A549 (cell line): ENCODE measurements around the gene COL13A1. TPM values are rescaled to one million over a fixed set of nuclear protein-coding genes. Genes with fewer than 3 reads are reported as not detected.

ENCODE experiments used
- ATAC-seq, 2 experiments: fragments of 200-7000 bp in 1 of 2; fragments of >200 bp in 1 of 2; cut with Nextera tagmentation in 1 of 2; cut with Tn5 transposase in 1 of 2; 3 replicates each; pipeline versions ENCODE4 v1.8.0 to v1.9.1; 2018 to 2020; ENCODE audit warnings: mild to moderate bottlenecking in 1 of 2, moderate library complexity in 1 of 2
- CTCF ChIA-PET: fragments of 300-600 bp; sonication (Branson Sonifier 250); formaldehyde crosslinking; extraction: SDS; loops from one replicate; lab custom pipeline; 2021; ENCODE audit warnings: antibody characterized with exemption, inconsistent platforms; lab: Yijun Ruan, JAX
- POLR2A ChIA-PET: fragments of 350-600 bp; formaldehyde crosslinking; extraction: SDS; loops from one replicate; lab custom pipeline; 2021; ENCODE audit warnings: antibody characterized with exemption, inconsistent platforms; lab: Yijun Ruan, JAX
- DNase-seq, 2 experiments: peaks; one replicate each; pipeline versions ENCODE4 v3.0.0 to v3.0.0-alpha.2; 2011 to 2016; ENCODE audit warnings: low read depth in 1 of 2, low spot score in 1 of 2
- FAIRE-seq: peaks from 2 replicates; lab custom pipeline; 2011; peaks lifted over from hg19 to GRCh38; lab: Jason Lieb, UNC
- H3K27ac ChIP-seq, 2 experiments: fragments of >200 bp; sonication (Bioruptor Twin); formaldehyde crosslinking; 3 replicates each; pipeline ENCODE4 v1.5.1; 2016 to 2017
- H3K4me1 ChIP-seq: fragments of >200 bp; sonication (Bioruptor Twin); formaldehyde crosslinking; 3 replicates; pipeline ENCODE4 v1.6.1; 2016
- H3K4me2 ChIP-seq: fragments of >200 bp; sonication (Bioruptor Twin); formaldehyde crosslinking; 3 replicates; pipeline ENCODE4 v1.6.1; 2016
- H3K4me3 ChIP-seq: fragments of >200 bp; sonication (Bioruptor Twin); formaldehyde crosslinking; 3 replicates; pipeline ENCODE4 v1.5.1; 2016
- H3K9me3 ChIP-seq: fragments of >200 bp; sonication (Bioruptor Twin); formaldehyde crosslinking; 3 replicates; pipeline ENCODE4 v1.6.1; 2016
- EP300 ChIP-seq, 2 experiments: fragments of >200 bp; sonication (Bioruptor Twin); formaldehyde crosslinking; IDR thresholded peaks; 2 replicates in 1 of 2; 3 replicates in 1 of 2; pipeline ENCODE4 v1.6.1; 2016 to 2017
- KDM5A ChIP-seq: fragments of 200-600 bp; sonication (generic); IDR thresholded peaks from 2 replicates; pipeline ENCODE4 v1.6.1; 2016; ENCODE audit warnings: antibody characterized with exemption, mild to moderate bottlenecking
- NFE2L2 ChIP-seq: fragments of 150-350 bp; conservative IDR thresholded peaks from 2 replicates; pipeline ENCODE4 v1.6.1; 2014; ENCODE audit warnings: low read length
- POLR2AphosphoS2 ChIP-seq: conservative IDR thresholded peaks from 2 replicates; pipeline ENCODE4 v1.6.1; 2012; ENCODE audit warnings: low read length, improper control_type of control experiment, inconsistent platforms
- RAD21 ChIP-seq, 2 experiments: fragments of >200 bp in 1 of 2; sonication (Bioruptor Twin) in 1 of 2; formaldehyde crosslinking in 1 of 2; IDR thresholded peaks in 1 of 2; conservative IDR thresholded peaks in 1 of 2; 2 replicates in 1 of 2; 3 replicates in 1 of 2; pipeline ENCODE4 v1.6.1; 2012 to 2018; ENCODE audit warnings: inconsistent platforms in 1 of 2
- RARB ChIP-seq: fragments of 250-450 bp; sonication (Bioruptor Pico); IDR thresholded peaks from 2 replicates; pipeline ENCODE4 v1.8.0; 2021; ENCODE audit warnings: mild to moderate bottlenecking, moderate library complexity
- RNF2 ChIP-seq: fragments of 200-600 bp; sonication (generic); IDR thresholded peaks from 2 replicates; pipeline ENCODE4 v1.6.1; 2016; ENCODE audit warnings: low read depth, mild to moderate bottlenecking, antibody characterized with exemption, moderate library complexity, borderline replicate concordance
- SMC3 ChIP-seq: fragments of >200 bp; sonication (Bioruptor Twin); formaldehyde crosslinking; IDR thresholded peaks from 3 replicates; pipeline ENCODE4 v1.6.1; 2018; ENCODE audit warnings: inconsistent platforms
- SREBF2 ChIP-seq: fragments of 450-650 bp; IDR thresholded peaks from 2 replicates; pipeline ENCODE4 v1.6.1; 2014; ENCODE audit warnings: mild to moderate bottlenecking, moderate library complexity
- ZC3H11A ChIP-seq: fragments of 450-650 bp; IDR thresholded peaks from 2 replicates; pipeline ENCODE4 v1.6.1; 2014; ENCODE audit warnings: antibody characterized with exemption, mild to moderate bottlenecking
- whole genome bisulfite sequencing: methylation state at CpG from one replicate; pipeline ENCODE4 v1.1.6; 2017; ENCODE audit errors: missing lambda C conversion rate; 5-methylcytosine and 5-hydroxymethylcytosine counted together
- polyA plus RNA-seq, 4 experiments: library from polyadenylated mRNA; depleted of rRNA in 3 of 4; stranded (reverse); fragments of >200 nt; fragmentation: RNase III in 1 of 4; extraction: RNeasy Plus Mini Kit Qiagen cat#74134 plus additional on column Dnase treatment in 1 of 4; gene quantifications; 2 replicates in 3 of 4; 3 replicates in 1 of 4; pipeline ENCODE4 v1.2.3, GENCODE V29; 2011 to 2017
- TF ChIP-seq, protein P1 (sequence below): fragments of 150-350 bp; IDR thresholded peaks from 2 replicates; pipeline ENCODE4 v1.6.1; 2014; ENCODE audit warnings: low read depth, mild to moderate bottlenecking, low read length
- TF ChIP-seq, protein P2 (sequence below): fragments of >200 bp; sonication (Bioruptor Twin); formaldehyde crosslinking; IDR thresholded peaks from 3 replicates; pipeline ENCODE4 v1.6.1; 2016
- TF ChIP-seq, protein P3 (sequence below): fragments of >200 bp; sonication (Bioruptor Twin); formaldehyde crosslinking; IDR thresholded peaks from 3 replicates; pipeline ENCODE4 v1.5.1; 2016
- TF ChIP-seq, protein P4 (sequence below): fragments of >200 bp; sonication (Bioruptor Twin); formaldehyde crosslinking; IDR thresholded peaks from 2 replicates; pipeline ENCODE4 v1.6.1; 2016
- TF ChIP-seq, protein P5 (sequence below): IDR thresholded peaks from 2 replicates; pipeline ENCODE4 v1.6.1; 2012

Gene COL13A1
- polyA plus RNA-seq, 2 of the 4 experiments (the other 2 are of a cell fraction): 0.08 to 0.27 TPM

DNA sequence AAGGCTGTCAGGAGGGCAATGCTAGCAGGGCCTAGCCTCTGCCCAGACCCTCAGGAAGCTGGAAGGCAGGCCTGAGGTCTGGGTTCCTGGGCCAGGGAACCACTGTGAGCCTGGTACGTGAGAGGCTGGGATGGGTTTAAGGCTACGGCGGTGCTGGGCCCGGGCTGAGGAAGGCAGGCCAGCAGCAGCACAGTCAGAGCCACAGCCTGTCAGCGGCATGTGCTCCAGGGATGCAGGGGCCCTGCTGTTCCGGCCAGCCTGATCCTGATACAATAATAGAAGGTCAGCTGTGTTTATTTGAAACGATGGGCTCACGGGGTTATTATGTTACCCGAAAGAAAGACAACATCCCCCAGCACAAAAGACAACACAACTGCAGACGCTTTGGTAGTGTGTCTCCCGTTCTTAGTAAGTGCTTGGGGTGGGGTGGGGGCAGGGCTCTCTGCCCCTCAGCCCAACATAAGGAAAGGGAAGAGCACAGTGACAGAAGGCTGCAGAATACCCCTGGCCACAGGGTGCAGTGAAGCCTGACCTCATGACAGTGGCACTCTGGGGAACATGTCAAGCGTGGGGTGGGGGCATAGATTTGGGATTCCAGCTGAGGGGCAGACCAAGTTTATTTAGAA, 95.0 kb downstream of the COL13A1 start:
- DNase-seq (no peak), FAIRE-seq (no peak)
- WGBS: 79% methylated on average over 11 of the region's 12 CpGs
- H3K4me1 ChIP-seq: no peaks in the 10 kb centered on the region
- POLR2A ChIA-PET: no interaction called here
- TF ChIP-seq, protein P1, sequence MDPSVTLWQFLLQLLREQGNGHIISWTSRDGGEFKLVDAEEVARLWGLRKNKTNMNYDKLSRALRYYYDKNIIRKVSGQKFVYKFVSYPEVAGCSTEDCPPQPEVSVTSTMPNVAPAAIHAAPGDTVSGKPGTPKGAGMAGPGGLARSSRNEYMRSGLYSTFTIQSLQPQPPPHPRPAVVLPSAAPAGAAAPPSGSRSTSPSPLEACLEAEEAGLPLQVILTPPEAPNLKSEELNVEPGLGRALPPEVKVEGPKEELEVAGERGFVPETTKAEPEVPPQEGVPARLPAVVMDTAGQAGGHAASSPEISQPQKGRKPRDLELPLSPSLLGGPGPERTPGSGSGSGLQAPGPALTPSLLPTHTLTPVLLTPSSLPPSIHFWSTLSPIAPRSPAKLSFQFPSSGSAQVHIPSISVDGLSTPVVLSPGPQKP: no peak
- no peak for TF ChIP-seq RARB (CRISPR knock-in tag)
- no peak for TF ChIP-seq POLR2AphosphoS2
- TF ChIP-seq, protein P2, sequence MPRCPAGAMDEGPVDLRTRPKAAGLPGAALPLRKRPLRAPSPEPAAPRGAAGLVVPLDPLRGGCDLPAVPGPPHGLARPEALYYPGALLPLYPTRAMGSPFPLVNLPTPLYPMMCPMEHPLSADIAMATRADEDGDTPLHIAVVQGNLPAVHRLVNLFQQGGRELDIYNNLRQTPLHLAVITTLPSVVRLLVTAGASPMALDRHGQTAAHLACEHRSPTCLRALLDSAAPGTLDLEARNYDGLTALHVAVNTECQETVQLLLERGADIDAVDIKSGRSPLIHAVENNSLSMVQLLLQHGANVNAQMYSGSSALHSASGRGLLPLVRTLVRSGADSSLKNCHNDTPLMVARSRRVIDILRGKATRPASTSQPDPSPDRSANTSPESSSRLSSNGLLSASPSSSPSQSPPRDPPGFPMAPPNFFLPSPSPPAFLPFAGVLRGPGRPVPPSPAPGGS: no peak
- no peak for TF ChIP-seq KDM5A
- TF ChIP-seq, all 56 proteins: peak for 0
- CTCF ChIA-PET: interaction anchor here (0.9 to 15.7 kb wide), 6 partner anchors 8 to 182 kb away, joined by 3 to 182 read pairs (median 4); no protein-coding TSS in a partner anchor
- no peak for ATAC-seq
- H3K27ac ChIP-seq: no peak overlapping the region
- no peak overlapping the region for H3K4me3 ChIP-seq
- H3K4me2 ChIP-seq: no peak overlapping the region
- no peaks in the 10 kb centered on the region for H3K9me3 ChIP-seq

DNA sequence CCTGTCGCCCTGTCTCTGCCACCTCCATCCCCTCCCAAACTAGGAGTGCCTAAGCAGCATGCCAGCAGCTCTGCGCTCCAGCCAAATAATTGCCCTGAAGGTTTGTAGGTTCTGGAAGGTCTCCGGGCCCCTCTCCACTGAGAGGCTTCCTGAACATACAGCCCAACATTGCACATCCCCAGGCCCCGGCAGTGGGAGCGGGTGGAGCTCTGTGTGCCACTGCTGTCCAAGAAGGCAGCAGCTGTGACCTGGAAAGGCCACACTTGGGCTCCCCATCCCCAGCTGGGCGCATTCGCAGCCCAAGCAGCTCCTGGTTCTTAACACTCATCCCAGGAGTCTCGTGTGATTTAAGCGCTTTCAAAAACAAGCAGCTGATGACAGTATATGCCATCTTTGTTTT, 95.7 kb downstream of the COL13A1 start:
- ChIA-PET POLR2A (no interaction called here), CTCF (interaction anchor here (0.9 to 15.7 kb wide), 6 partner anchors 9 to 61 kb away, joined by 3 to 182 read pairs (median 13); no protein-coding TSS in a partner anchor)
- DNase-seq (no peak), ATAC-seq (no peak), FAIRE-seq (no peak)
- no peaks in the 10 kb centered on the region for H3K9me3 ChIP-seq
- TF ChIP-seq, protein P3, sequence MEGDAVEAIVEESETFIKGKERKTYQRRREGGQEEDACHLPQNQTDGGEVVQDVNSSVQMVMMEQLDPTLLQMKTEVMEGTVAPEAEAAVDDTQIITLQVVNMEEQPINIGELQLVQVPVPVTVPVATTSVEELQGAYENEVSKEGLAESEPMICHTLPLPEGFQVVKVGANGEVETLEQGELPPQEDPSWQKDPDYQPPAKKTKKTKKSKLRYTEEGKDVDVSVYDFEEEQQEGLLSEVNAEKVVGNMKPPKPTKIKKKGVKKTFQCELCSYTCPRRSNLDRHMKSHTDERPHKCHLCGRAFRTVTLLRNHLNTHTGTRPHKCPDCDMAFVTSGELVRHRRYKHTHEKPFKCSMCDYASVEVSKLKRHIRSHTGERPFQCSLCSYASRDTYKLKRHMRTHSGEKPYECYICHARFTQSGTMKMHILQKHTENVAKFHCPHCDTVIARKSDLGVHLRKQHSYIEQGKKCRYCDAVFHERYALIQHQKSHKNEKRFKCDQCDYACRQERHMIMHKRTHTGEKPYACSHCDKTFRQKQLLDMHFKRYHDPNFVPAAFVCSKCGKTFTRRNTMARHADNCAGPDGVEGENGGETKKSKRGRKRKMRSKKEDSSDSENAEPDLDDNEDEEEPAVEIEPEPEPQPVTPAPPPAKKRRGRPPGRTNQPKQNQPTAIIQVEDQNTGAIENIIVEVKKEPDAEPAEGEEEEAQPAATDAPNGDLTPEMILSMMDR: no peak
- TF ChIP-seq EP300 (IDR thresholded peaks at IDR 0.05) (no peak), SREBF2 (no peak), RNF2 (no peak), NFE2L2 (no peak), RAD21 (conservative IDR thresholded peaks at IDR 0.05 in 1 of 2, IDR thresholded peaks at IDR 0.05 in 1 of 2) (no peak), ZC3H11A (no peak), SMC3 (no peak)
- TF ChIP-seq, protein P4, sequence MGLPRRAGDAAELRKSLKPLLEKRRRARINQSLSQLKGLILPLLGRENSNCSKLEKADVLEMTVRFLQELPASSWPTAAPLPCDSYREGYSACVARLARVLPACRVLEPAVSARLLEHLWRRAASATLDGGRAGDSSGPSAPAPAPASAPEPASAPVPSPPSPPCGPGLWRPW: no peak
- TF ChIP-seq, protein P2: no peak
- TF ChIP-seq, protein P5, sequence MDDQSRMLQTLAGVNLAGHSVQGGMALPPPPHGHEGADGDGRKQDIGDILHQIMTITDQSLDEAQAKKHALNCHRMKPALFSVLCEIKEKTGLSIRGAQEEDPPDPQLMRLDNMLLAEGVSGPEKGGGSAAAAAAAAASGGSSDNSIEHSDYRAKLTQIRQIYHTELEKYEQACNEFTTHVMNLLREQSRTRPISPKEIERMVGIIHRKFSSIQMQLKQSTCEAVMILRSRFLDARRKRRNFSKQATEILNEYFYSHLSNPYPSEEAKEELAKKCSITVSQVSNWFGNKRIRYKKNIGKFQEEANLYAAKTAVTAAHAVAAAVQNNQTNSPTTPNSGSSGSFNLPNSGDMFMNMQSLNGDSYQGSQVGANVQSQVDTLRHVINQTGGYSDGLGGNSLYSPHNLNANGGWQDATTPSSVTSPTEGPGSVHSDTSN: no peak
- TF ChIP-seq, all 56 proteins: peak for 0
- 75% methylated on average over 9 of the region's 9 CpGs for WGBS
- H3K4me3 ChIP-seq: no peak overlapping the region
- H3K4me1 ChIP-seq: no peaks in the 10 kb centered on the region
- no peak overlapping the region for H3K4me2 ChIP-seq
- no peak overlapping the region for H3K27ac ChIP-seq
